Measurements from ENCODE around the gene RCN1.
"Not testable (repeated sequence)": the region's sequence is repeated elsewhere in the genome, so short reads cannot be mapped to it uniquely, and the experiment has no call there.

The RCN1 gene

DNA sequence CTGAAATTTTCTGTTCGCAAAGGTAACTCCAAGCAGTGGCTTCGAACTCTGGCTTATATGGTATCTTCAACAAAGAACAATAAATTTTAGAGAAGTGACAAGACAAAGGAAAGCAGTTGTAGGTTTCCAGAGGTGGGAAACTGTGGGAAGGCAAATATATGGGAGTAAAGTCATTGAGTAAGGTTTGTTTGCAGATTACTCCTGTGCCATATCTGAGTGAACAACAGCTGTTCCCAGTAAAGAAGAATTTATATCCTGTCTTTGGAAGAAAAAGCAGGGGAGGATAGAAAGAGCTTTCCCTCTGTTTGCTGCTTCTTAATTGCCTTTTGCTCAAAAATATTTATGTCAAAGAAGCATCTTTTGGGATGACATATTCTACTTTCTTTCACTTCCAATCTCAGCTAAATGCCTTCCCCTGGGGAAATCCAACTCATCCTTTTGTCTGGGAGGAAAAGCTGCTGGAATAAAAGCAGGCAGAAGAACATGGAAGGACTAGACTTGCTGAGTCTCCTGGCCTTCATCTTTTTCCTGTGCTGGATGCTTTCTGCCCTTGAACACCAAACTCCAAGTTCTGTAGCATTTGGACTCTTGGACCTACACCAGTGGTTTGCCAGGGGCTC lies 10.4 kb upstream of the RCN1 start:
- DNase-seq, result no peak

DNA sequence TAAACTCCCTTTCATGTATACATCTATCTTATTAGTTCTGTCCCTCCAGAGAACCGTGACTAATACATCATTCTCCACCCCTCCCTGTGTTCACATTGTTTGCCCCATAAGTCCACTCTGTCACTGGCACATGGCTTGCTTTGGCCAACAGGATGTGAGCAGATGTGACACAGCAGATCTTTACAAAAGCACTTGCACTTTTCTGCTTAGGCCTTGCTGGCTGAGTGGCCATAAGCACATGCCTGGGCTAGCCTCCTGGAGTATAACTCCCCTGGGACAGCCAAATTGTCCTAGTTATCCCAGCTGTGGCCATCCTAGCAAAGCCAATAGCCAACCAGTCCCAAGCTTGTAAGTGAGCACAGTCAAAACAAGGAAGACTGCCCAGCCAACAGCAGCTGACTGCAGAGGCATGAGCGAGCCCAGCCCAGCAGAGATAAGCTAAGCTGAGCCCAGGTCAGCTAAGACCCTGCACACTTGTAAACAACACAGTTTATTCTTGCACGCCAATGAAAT lies 9.7 kb upstream of the RCN1 start:
- no peak for DNase-seq

DNA sequence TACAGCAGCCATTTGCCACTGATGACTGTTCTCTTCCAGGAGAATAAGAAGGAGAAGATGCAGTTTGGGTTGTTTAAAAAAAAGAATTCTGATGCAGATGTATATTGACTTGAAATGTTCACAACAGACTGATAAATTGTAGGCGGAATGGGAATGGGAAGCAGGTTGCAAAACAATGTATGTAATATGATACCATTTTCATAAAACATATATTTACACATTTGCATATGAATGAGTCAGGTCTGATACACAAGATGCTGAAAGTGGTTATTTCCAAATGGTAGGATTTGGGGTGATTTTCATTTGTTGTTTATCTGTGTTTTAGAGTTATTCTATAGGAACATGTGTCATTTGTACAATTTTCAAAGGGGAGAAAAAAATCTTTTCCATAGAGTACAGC lies 9.0 kb upstream of the RCN1 start:
- no peak for DNase-seq

DNA sequence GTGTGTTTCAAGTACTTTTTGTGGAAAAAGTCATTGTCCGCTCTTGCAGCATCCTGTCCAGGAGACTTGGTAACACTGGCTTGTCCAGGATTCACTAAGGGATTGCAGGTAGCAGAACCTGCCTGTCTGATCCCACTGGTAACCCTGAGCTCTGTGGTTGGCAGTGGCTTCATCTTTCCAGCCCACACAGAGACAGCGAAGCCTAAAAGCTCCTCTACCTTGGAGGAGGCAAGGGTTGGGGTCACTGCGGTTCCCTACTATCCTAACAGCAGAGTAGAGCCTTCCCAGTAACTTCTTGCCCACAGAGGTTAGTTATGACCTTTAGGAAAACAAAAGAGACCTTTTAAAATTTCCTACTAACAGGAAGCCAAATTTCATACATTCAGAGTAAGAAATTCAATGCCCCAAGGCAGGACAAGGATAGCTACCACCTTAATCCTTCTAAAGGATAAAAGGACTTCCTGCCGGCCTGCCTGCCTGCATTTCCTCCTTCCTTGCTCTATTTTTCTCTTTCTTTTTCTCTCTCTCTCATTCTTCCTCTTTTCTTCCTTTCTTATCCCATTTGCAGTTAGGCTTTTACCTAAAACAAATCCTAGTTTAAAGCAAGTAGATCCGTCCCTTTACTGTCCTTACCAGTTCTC lies 8.4 kb upstream of the RCN1 start:
- DNase-seq, result no peak

DNA sequence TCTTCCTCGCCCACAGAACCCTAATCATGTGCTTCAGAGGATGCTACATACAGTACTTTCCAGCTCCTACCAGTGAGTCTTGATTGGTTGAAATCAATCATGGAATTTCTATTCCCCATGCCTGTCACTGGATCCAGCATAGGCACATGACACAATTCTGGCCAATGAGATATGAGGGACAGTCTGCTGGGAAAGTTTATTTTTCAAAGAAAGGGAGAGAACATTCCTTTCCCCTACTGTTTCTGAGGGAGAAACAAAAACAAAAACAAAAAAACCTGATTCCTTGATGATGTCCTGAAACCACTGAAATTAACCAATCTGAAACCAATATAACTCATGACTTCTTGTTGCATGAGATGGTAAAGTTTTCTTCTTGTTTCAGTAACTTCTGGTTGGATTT lies 3.3 kb upstream of the RCN1 start:
- no peak for DNase-seq

DNA sequence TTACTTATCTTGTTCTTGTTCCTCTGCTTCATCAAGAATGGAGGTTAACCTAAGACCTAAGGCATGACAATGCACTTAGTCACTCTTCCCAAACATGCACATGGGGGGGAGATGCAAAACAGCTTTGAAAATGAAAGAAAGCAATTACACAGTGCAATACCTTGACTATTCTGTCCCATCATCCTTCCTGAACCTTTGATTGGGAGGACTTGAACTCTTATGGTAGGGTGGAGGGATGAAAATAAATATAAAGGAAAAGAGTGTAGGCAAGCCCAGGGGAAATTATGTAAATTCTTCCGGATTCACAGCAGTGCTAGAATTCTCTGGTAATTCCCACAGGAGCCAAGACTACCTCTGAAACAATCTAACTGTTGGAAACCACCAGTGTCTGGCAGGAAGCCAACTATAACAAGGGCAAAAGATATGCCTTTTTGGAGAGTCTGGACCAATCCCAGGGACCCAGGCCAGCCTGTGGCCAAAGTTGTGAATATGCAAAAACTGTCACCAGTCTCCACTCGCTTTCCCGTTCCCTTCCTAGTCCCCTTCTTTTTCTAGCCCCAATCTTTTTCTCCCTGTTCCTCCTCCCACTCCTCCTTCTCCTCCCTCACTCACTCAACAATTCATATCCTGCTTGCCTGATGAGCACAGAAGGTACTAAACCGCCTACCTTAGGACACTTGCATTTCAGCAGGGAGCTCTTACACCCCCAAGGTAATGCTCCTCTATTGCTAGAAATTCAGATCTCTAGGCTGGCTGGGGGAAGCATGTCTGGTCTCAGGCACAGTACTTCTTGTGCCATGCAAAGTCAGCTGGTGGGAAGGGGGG lies 2.5 kb upstream of the RCN1 start:
- DNase-seq, result no peak

DNA sequence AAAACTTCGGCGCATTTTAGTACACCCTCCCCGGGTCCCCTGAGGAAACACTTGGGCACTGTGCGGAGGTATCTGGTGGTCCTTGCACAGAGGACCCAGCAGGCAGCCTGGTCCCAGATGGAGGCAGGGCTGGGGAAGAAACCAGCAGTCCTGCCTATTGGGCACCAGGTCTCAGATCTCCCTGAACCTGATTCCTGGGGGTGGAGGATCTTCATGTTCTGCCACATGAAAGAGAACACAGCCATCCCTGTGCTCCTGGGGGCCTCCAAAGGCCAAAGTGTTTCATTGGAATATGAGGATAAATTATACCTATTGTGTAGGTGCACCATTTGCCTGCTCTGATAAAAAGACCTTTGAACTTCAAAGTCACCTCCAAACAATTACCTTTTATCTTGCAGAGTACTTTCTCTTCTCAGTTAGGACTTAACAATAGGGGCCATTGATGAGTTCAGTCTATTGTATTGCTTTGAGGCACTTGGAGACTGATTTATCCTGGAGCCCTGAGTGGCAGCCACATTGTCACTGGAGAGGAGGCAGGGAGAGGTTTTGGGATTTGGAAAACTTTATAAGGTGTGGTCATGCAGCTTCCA lies 1.8 kb downstream of the RCN1 start:
- no peak for DNase-seq

DNA sequence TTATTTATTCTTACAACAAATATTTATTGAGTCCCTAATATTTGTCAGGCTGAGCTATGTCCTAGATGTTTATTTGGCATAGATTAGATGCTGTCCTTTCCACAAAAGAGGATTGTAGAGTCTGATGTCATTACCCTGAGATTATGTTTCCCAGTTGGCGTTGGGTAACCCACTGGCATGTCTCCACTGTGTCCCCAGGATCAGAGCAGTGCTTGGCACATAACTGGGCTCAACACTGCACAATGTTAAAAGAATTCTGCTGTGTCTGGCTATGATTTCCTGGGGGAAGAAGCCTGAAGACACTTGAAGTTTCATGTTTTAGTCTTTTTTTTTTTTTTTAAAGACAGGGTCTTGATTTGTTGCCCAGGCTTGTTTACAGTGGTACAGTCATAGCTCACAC lies 4.0 kb downstream of the RCN1 start:
- DNase-seq, result no peak

DNA sequence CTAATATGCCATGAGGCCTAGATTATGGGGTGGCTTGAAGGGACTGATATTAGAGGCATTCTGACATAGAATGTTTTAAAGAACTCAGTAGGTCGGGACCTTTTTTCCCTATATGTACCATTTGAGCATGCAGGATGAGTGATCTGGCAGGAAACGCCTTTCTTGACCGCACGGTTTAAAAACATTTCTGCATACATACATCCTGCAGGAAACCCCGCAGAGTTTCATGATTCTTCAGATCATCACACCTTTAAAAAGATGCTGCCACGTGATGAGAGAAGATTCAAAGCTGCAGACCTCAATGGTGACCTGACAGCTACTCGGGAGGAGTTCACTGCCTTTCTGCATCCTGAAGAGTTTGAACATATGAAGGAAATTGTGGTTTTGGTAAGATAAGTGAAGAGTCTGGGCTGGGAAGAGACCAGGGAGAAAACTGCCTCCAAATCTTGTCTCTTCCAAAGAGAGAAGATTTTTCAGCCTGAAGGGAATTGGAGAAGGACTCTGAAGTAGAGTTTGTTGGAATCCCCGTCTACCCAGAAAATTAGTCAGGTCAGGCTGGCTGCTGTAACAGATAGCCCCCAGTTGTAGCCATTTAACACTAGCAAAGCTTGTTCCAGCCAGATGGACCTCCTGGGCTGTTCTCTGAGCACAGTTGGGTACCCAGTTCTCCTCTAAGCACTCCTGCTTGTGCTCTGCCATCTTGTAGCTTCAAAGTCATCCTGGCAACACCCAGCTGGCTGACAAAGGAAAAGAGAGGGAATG lies 7.4 kb downstream of the RCN1 start:
- no peak for DNase-seq

DNA sequence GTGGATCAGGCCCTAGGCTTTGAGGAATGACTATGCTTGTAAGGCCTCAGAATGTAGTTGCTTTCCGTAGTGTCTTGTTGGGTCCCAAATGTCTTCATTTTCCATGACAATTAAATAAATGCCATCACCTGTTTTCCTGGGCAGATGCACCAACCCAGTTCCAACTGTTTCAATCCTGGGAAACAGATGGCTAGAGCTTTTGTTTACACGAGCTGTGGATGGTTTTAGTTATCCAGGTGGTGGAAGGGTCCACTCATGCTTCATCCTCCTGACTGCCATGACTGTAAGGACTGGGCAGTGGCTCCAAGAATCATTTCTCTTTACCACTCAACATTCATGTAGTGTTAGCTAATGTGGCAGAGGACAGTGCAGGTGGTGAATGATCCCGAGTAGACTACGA lies 8.6 kb downstream of the RCN1 start:
- no peak for DNase-seq

DNA sequence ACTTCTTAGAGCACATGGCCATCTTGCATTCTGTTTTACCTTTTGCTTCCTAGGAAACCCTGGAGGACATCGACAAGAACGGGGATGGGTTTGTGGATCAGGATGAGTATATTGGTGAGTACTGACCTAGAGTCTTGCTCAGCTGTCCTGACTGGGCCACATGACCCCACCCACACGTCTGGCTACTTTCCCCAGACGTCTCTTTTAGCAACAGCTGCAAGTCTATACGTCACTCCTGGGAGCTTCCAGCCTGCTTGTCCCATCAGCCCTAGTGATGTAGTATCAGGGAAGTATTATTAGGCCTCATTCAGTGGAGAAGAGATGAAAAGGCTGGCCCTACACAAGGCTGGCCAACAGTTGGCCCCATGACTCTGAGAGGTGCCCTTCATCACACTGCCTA lies 9.6 kb downstream of the RCN1 start:
- DNase-seq, result no peak

DNA sequence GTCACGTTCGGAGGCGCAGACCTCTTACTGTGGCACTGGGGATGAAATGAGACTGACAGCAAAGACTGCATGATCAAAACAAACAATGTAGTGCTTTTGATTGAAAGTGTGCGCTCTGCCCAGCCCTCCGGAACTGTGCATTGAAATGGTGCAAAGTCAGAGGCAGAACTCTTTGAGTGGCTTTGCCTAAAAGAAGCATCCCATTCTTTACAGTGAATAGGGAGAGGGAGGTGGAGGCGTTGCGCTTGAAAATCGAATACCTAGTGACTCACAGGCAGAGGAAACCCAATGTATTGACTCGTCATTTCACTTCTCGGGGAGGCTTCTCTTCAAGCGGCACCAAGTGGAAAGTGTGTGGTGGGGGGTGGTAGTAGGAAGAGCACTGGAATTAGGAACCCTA lies 10.9 kb downstream of the RCN1 start:
- no peak for DNase-seq

DNA sequence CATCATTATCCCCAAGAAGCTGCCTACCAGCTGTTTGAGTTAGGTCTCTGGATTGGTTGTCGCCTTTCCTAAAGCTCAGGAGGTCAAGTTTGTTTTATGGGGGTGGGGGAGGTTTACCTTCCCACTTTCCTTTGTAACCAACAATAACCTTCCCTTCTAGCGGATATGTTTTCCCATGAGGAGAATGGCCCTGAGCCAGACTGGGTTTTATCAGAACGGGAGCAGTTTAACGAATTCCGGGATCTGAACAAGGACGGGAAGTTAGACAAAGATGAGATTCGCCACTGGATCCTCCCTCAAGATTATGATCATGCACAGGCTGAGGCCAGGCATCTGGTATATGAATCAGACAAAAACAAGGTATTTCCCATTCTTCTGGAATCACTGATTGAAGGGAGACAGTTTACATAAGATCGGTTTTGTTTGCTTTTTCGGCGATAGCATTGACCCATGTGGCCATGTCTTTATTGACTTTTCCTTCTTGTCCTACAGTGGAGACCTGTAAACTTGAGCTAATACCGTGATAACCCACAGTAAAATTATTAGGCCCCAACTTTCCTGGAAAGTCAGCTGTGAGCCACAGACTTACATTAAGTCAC lies 12.3 kb downstream of the RCN1 start:
- not testable (repeated sequence) for DNase-seq

DNA sequence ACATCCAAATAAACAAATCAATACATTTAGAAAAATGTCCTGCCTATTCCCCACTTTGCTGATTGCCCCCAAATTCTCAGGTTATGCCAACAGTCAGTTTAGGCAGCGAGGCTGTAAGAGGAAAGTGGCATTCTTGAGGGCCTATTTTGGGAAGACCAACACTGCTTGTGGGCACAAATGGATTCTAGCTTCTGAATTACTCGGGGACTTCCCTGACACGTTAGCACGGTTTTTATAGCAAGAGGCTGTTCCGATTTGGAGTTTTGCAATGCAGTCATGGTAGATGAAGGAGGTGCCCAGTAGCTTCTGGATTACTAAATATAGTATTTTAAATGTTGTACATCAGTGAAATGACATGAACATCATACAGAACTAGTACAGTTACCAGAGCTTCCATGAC lies 13.1 kb downstream of the RCN1 start:
- DNase-seq, result no peak

DNA sequence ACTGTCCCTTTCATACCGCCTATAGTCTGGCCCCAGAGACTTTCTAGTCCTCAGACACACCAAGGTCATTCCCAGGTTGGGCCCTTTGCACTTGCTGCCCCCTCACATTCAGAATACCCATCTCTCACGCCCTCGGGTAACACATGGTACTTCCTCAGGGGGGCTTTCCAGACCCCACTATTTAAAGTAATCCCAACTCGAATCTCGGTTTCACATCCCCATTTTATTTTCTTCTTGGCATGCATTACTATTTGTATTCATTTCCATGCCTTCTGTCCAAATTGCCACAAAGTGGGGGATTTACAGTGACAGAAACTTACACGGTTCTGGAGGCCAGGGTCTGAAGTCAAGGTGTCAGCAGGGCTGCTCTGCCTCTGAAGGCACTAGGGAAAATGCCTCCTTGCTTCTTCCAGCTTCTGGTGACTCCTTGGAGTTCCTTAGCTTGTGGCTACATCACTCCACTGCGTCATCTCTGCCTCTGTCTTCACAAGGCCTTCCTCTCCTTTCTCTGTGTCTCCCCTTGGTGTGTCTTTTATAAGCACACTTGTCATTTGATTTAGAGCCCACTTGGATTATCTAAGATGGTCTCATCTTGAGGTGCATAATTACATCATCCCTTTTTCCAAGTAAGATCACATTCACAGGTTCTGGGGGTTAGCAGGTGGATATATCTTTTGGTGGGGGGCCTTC lies 15.1 kb downstream of the RCN1 start:
- DNase-seq, result no peak

DNA sequence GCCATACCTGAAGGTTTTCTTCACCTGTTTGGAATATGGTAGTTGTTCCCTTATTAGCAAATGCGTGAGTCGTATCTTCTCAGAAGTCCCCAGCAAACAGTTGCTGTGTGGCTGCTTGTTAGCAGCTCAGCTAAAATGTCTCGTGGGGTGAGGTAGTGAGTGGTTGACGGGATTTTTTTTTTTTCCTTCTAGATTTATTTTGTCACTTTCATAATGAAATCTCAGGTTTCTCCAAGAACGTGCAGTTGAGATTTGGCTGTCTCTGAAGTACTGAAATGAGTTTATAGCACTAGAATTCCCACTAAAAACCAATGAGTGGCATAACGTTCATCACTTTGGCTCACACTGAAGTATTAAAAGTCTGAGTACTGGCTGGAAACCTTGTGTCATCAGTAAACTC lies 16.8 kb downstream of the RCN1 start:
- DNase-seq, result no peak

DNA sequence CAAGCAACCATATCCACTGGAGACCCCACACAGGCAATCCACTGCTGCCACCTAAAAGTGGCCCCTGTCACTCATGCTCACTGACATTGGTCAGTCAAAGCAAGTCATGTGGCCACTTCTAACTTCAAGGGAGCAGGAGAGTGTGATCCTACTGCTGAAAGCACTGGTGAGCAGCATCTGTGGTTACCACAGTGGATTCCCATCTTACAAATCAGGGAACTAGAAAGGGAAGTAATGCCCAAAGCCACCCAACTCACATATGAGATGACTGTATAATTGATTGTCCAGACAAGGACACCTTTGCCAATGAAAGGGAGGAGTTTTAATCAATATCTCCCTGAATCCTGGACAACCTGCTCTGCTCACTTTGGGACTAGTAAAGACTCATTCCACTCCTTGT lies 17.7 kb downstream of the RCN1 start:
- no peak for DNase-seq

DNA sequence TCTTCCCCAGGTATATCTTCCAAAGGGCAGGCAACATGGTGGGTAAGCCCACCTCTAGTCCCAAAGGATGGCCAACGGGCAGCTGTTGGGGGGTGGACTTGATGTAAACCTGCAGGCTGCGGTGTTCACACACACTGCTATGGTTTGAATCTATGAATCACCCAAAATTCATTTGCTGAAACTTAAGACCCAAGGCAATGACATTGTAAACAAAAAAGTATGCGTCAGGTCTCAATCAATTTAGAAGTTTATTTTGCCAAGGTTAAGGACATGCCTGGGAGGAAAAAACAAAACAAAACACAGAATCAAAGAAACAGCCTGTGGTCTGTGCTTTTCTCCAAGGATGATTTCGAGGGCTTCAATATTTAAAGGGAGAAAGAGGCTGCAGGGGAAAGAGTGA lies 18.3 kb downstream of the RCN1 start:
- no peak for DNase-seq

DNA sequence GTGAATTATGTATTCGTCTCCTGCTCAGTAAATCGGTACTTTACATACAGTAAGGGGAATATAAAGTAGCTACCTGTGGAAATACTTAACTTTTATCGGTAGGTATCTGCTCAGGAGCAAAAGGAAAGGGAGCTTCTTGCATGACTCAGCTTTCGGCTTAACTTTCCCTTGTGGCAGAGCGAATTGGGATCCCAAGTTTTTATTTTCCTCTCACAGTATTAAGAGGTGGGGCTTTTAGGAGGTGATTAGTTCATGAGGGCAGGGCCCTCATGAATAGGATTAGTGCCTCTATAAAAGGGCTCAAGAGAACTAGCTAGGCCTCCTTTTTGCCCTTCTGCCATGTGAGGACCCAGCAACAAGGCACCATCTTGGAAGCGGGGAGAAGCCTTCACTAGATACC lies 18.7 kb downstream of the RCN1 start:
- DNase-seq, result no peak

DNA sequence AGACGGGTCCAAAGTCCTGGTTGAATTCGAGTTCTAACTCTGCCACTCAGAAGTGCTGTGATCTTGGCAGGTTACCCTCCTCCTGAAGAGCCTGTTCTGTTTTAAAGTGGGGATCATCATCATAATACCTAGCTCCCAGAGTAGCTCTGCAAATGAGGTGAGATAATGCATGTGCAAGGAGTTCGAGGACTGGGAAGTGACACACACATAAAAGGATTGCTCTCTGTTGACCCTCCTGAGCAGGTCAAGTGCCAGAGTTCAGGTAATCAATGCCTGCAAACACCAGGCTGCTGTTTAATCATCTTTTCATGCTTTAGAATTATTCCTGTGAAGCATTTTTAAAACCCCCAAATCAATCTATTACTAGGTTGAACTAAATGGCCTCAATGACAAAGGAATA lies 19.9 kb downstream of the RCN1 start:
- no peak for DNase-seq

DNA sequence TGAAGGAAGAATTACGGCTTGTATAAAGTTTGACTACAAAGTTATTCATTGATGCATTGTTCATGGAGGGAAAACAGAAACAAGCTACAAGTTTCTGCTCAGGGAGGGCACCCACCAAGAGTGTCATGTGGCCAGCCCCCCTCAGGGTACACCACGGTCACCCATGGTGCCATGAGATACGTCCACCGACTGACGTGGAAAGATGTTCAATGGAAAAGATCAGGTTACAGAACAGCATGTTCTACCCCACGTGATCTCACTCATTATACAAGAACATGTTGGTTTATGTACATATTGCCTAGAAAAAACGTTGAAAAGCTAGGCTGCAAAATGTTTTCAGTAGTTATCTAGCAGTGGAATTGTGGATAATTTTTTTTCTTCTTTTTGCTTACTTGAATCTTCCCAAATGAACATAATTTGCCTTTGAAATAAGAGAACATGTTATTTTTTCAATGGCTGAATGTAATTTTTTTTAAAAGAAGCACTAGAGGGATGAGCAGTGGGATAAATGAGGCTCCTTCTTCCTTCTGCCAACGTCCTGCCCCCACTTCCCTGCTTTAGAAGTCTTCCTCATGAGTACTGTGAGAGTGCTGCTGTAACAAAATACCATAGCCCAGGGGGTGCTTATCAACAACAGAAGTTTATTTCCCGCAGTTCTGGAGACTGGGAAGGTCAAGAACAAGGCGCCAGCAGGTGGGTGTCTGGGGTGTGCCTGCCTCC lies 22.5 kb downstream of the RCN1 start:
- no peak for DNase-seq

DNA sequence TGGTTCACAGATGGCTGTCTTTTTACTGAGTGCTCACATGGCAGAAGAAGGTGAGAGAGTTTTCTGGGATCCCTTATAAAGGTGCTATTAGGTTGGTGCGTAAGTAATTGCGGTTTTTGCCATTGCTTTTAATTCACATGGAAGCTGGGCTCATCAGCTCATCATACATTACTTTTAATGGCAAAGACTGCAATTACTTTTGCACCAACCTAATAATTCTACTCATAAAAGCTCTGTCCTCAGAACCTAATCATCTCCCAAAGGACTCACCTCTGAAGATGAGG lies 23.0 kb downstream of the RCN1 start:
- DNase-seq, result no peak

Data from CD4-positive, alpha-beta T cell treated with Interleukin-21 for 1 hour (primary cell).